HG03342 (cell line): ENCODE measurements around the gene PODN.

Source experiments
- ATAC-seq: cut with Tn5 transposase; IDR thresholded peaks from one replicate; pipeline ENCODE4 v1.9.1; 2021; ENCODE audit warnings: mild to moderate bottlenecking, moderate library complexity; ENCODE audit not compliant: unreplicated experiment

Gene PODN

GRCh38 chr1:53112861-53113260 is 50.8 kb downstream of the PODN start:
- no peak for ATAC-seq

DNA sequence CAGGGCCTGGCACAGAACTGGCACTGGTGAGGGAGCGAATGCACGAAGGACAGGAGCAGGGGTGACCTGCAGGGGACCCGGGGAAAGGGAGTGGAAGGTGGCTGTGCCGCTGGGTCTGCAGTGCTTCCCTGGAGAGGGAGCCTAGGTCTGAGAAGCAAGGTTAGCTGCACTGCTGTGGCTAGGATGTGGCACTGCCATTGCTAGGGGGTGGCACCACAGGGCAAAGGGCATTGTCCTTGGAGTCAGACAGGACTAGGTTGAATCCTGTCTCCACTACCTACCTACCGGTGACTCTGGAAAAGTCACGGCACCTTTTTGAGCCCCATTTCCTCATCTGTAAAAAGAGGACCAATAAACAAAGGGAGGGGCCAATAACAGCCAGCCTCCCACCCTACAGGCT is 52.1 kb downstream of the PODN start:
- ATAC-seq: no peak

- no peak for ATAC-seq
These were observed 52.8 kb downstream of the PODN start for GRCh38 chr1:53114581-53115400.

- ATAC-seq: no peak
These were observed 53.6 kb downstream of the PODN start for GRCh38 chr1:53115403-53116306.

DNA sequence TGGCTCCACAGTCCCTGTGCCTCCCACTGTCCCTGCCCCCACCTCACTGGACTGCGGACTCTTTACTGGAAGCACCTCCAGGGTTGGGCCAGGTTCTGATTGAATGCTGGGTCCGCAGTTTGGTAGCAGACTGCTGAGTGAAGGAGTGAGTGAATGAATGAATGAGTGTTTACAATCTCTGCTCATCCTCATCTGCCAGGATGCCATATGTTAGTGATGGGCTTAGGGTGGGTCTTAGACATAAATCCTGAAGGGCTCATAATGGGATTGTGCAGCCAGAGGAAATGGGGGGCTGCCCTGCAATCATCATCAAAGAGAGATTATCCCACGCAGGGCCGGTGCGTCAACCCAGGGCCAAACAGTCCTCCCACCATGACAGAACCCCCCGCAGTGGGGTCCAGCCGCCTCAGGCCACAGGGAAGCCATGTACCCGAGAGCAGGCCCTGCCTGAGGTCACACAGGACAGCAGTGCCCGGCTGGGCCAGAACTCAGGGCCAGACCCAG is 54.3 kb downstream of the PODN start:
- no peak for ATAC-seq

- ATAC-seq: no peak
These were observed 55.1 kb downstream of the PODN start for GRCh38 chr1:53116933-53117600.

DNA sequence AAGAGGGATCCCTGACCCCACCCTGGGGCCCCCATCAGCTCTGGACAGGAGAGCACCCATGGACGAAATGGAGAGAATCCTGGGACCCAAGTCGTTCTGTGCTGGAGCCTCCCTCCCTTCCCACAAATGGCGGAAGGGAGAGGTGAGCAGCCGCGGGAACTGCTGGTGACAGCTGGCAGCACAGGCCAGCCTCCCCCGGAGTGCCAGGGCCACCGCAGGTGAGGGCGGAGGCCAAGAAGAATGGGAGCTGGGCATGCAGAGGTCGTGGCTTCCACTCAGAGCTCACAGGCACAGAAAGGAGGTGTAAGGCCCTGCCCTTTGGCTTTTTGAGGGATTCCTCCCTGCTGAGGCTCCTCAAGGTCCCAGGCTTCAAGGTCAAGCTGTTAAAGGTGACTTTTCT is 55.8 kb downstream of the PODN start:
- no peak for ATAC-seq

- no peak for ATAC-seq
These were observed 58.6 kb downstream of the PODN start for GRCh38 chr1:53120659-53121058.

- ATAC-seq: no peak
These were observed 59.5 kb downstream of the PODN start for GRCh38 chr1:53121319-53122172.

GRCh38 chr1:53122201-53122885 is 60.3 kb downstream of the PODN start:
- no peak for ATAC-seq

DNA sequence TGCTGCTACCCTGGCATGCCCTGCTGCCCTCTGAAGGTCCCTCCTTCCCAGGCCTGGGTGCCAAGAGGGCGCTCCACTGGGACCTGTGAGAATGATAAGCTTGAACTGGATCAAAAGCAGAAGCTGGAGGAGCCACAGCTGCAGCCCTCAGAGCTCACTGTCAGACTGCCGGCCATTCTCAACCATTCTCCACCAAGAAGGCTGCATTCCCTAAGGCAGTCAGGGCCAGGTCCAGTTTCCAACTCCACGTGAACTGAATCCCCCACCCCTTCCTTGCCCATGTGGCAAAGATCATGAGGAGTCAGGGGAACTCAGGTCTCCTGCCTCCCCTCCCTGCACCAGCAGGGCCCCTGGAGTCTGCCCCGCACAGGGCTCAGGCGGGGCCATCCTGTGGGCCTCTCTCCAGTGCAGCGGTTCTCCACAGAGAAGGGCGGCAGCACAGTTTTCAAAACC is 61.0 kb downstream of the PODN start:
- no peak for ATAC-seq

DNA sequence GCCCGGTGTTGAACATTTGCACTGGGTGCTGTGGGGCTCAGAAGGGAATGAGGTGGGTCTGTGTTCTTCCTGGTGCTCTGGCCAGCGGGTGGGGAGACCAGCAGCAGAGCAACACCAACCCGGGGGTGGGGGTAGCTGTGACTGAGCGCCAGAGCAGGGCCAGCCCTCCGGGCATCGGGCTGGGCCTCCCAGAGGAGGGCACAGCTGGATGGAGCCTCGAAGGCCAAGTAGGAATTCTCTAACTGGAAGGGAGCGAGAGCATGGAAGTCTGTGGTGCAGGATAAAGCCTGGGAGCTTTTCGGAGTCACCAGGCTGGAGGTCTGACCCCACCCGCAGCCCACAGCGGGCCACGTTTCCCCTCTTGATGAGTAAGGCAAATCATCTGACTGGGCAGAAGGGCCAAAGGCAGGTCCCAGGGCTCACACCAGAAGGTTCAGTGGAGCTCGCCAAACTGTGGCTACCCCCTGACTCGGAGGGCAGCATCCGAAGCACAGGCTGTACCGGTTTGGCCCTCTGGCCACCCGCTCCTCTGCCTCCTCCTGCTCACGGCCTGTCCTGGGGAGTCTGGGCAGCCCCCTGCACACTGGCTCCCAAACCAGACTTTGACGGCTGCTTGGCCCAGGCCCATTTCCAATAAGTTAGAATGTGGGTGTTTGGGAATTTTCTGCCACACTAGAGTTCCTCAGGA is 61.6 kb downstream of the PODN start:
- no peak for ATAC-seq

DNA sequence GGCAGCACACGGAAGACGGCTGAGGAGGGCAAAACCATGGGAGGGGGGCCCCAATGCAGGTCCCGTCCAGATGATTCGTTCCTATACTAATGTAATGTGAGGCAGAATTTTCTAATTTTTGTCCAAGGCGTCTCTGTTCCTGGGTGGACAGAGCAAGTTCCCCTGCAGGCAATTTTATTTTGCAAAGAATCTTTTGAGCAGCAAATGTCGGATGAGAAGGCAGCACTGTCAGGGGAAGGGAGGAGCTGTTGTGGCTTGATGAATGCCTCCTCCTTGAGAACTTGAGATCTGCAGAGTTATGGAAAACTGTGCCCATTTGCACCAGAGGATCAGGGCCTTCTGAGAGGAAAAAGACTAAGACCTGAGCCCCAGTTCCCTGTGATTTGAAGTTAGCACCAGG is 63.1 kb downstream of the PODN start:
- no peak for ATAC-seq

- ATAC-seq: no peak
These were observed 63.8 kb downstream of the PODN start for GRCh38 chr1:53125623-53126360.

GRCh38 chr1:53126495-53126894 is 64.5 kb downstream of the PODN start:
- no peak for ATAC-seq

DNA sequence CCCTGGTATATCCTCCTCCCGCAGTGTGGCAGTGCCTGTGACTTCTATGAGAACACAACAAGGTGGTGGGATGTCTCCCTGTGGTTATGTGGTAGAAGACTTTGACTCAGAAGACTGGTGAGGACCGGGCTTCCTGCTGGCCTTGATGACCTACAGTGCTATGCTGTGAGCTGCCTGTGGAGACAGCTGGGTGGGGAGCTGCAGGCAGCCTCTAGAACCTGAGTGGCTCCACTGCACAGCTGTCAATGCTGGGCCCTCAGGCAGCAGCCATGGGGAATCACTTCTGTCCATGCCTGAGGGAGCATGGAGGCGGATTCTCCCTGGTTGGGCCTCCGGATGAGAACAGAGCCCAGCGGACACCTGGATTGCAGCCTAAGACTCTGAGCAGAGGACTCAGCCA is 65.5 kb downstream of the PODN start:
- ATAC-seq: no peak

GRCh38 chr1:53128401-53128800 is 66.4 kb downstream of the PODN start:
- no peak for ATAC-seq

- ATAC-seq: no peak
These were observed 68.0 kb downstream of the PODN start for GRCh38 chr1:53129891-53130597.
